ENCODE measurements around the gene RUNX2.
A peak's percentile ranks its signal among the peaks of the same experiment; 100 is the strongest.
"Not testable (repeated sequence)": the region's sequence is repeated elsewhere in the genome, so short reads cannot be mapped to it uniquely, and the experiment has no call there.

The RUNX2 gene

GRCh38 chr6:45327956-45328522, at the start of gene RUNX2:
Gene RUNX2, plus strand, starts transcription at chr6:45328330. Its CDS starts 397 bp downstream, at chr6:45328727.
- ATAC-seq: peak; percentile 96
- TF ChIP-seq ARNTL (CRISPR knock-in tag; IDR thresholded peaks at IDR 0.05; ENCODE audit: borderline replicate concordance, low read depth): no peak
- no peak for TF ChIP-seq TCF4 (CRISPR knock-in tag; IDR thresholded peaks at IDR 0.05; ENCODE audit: borderline replicate concordance)
- peak; percentile 66 for TF ChIP-seq ISL1 (CRISPR knock-in tag; IDR thresholded peaks at IDR 0.05)
- no peak for TF ChIP-seq ZFP3 (CRISPR knock-in tag; IDR thresholded peaks at IDR 0.05)
- peak; percentile 21; the same call in 1 of the 2 replicates for TF ChIP-seq PATZ1 (CRISPR knock-in tag; IDR thresholded peaks at IDR 0.05; ENCODE audit: borderline replicate concordance)

GRCh38 chr6:45278367-45278766, 49.8 kb upstream of the RUNX2 start:
- ATAC-seq: no peak
- TF ChIP-seq ZNF565 (CRISPR knock-in tag; conservative IDR thresholded peaks at IDR 0.05; ENCODE audit: low read depth): no peak
- TF ChIP-seq PPARA (CRISPR knock-in tag; IDR thresholded peaks at IDR 0.05; ENCODE audit: borderline replicate concordance): no peak
- TF ChIP-seq ESRRG (CRISPR knock-in tag; IDR thresholded peaks at IDR 0.05): no peak
- TF ChIP-seq TOX (CRISPR knock-in tag; IDR thresholded peaks at IDR 0.05; ENCODE audit: borderline replicate concordance): no peak
- TF ChIP-seq ZFP3 (CRISPR knock-in tag; IDR thresholded peaks at IDR 0.05): no peak

- not testable (repeated sequence) for ATAC-seq
Observed at GRCh38 chr6:45286707-45287106, 41.4 kb upstream of the RUNX2 start.

GRCh38 chr6:45289751-45290514, 38.2 kb upstream of the RUNX2 start:
- no peak for TF ChIP-seq BACH2 (CRISPR knock-in tag; IDR thresholded peaks at IDR 0.05; ENCODE audit: borderline replicate concordance)
- no peak for TF ChIP-seq ZC3H10 (CRISPR knock-in tag; IDR thresholded peaks at IDR 0.05)
- TF ChIP-seq ZNF70 (CRISPR knock-in tag; IDR thresholded peaks at IDR 0.05): no peak
- no peak for TF ChIP-seq TSHZ2 (CRISPR knock-in tag; IDR thresholded peaks at IDR 0.05)
- no peak for TF ChIP-seq SNAI2 (CRISPR knock-in tag; IDR thresholded peaks at IDR 0.05)
- TF ChIP-seq TOX (CRISPR knock-in tag; IDR thresholded peaks at IDR 0.05; ENCODE audit: borderline replicate concordance): no peak
- no peak for TF ChIP-seq CREB5 (CRISPR knock-in tag; IDR thresholded peaks at IDR 0.05; ENCODE audit: low read depth)
- no peak for TF ChIP-seq ESRRG (CRISPR knock-in tag; IDR thresholded peaks at IDR 0.05)
- TF ChIP-seq CSDC2 (CRISPR knock-in tag; IDR thresholded peaks at IDR 0.05): no peak
- no peak for TF ChIP-seq RARB (CRISPR knock-in tag; IDR thresholded peaks at IDR 0.05)
- no peak for TF ChIP-seq ZFP30 (CRISPR knock-in tag; IDR thresholded peaks at IDR 0.05)
- TF ChIP-seq ZNF565 (CRISPR knock-in tag; conservative IDR thresholded peaks at IDR 0.05; ENCODE audit: low read depth): no peak
- no peak for TF ChIP-seq CSRNP3 (CRISPR knock-in tag; IDR thresholded peaks at IDR 0.05)
- no peak for TF ChIP-seq PATZ1 (CRISPR knock-in tag; IDR thresholded peaks at IDR 0.05; ENCODE audit: borderline replicate concordance)
- no peak for TF ChIP-seq ZNF8 (CRISPR knock-in tag; IDR thresholded peaks at IDR 0.05)
- TF ChIP-seq POU6F1 (CRISPR knock-in tag; IDR thresholded peaks at IDR 0.05; ENCODE audit: borderline replicate concordance, low read depth): no peak
- no peak for TF ChIP-seq ZFP3 (CRISPR knock-in tag; IDR thresholded peaks at IDR 0.05)
- no peak for TF ChIP-seq PPARA (CRISPR knock-in tag; IDR thresholded peaks at IDR 0.05; ENCODE audit: borderline replicate concordance)
- no peak for ATAC-seq
